ENCODE measurements around the gene PPTC7.

The PPTC7 gene

DNA sequence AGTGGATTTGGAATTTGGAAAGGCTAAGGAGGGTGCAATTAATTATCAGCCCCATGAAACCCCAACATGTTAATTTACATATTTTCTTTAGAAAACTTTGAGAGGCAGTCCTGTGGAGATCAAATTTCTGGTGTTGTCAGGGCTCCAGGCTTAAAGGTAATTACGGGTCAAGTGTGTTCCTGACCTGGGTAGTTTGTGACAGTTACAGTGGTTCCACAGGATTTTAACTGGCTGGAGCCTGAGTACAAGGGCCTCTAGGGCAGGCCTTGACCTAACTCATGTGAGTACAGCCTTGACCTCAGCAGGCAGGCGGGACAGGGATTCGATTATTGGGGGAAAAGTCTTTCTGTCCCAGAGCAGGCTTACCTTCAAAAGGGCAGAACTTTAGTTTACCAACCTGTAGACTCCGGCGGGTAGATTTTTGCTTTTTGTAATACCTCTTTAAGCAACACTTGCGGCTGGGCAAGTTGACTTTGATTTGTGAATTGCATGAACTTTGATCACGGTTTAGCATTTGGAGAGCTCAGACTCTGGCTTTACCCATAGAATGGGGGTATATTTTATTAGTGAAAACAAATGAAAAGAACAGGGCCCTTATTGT, 8.4 kb upstream of the PPTC7 start:
- no peak for TF ChIP-seq FOXM1 (IDR thresholded peaks at IDR 0.05; ENCODE audit: borderline replicate concordance, low read depth)
- no peak for TF ChIP-seq NFIC (IDR thresholded peaks at IDR 0.05)
- TF ChIP-seq, protein P1, sequence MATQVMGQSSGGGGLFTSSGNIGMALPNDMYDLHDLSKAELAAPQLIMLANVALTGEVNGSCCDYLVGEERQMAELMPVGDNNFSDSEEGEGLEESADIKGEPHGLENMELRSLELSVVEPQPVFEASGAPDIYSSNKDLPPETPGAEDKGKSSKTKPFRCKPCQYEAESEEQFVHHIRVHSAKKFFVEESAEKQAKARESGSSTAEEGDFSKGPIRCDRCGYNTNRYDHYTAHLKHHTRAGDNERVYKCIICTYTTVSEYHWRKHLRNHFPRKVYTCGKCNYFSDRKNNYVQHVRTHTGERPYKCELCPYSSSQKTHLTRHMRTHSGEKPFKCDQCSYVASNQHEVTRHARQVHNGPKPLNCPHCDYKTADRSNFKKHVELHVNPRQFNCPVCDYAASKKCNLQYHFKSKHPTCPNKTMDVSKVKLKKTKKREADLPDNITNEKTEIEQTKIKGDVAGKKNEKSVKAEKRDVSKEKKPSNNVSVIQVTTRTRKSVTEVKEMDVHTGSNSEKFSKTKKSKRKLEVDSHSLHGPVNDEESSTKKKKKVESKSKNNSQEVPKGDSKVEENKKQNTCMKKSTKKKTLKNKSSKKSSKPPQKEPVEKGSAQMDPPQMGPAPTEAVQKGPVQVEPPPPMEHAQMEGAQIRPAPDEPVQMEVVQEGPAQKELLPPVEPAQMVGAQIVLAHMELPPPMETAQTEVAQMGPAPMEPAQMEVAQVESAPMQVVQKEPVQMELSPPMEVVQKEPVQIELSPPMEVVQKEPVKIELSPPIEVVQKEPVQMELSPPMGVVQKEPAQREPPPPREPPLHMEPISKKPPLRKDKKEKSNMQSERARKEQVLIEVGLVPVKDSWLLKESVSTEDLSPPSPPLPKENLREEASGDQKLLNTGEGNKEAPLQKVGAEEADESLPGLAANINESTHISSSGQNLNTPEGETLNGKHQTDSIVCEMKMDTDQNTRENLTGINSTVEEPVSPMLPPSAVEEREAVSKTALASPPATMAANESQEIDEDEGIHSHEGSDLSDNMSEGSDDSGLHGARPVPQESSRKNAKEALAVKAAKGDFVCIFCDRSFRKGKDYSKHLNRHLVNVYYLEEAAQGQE (IDR thresholded peaks at IDR 0.05; ENCODE audit: low read depth), result no peak
- no peak for TF ChIP-seq TEAD4 (IDR thresholded peaks at IDR 0.05)
- no peak for TF ChIP-seq CREB1 (IDR thresholded peaks at IDR 0.05; ENCODE audit: low read depth)
- TF ChIP-seq, protein P2, sequence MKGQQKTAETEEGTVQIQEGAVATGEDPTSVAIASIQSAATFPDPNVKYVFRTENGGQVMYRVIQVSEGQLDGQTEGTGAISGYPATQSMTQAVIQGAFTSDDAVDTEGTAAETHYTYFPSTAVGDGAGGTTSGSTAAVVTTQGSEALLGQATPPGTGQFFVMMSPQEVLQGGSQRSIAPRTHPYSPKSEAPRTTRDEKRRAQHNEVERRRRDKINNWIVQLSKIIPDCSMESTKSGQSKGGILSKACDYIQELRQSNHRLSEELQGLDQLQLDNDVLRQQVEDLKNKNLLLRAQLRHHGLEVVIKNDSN (IDR thresholded peaks at IDR 0.05), result no peak
- no peak for TF ChIP-seq EGR1 (IDR thresholded peaks at IDR 0.05)
- no peak for TF ChIP-seq CEBPB (IDR thresholded peaks at IDR 0.05)
- TF ChIP-seq YY1 (IDR thresholded peaks at IDR 0.05; ENCODE audit: low read depth), result no peak
- TF ChIP-seq, protein P3, sequence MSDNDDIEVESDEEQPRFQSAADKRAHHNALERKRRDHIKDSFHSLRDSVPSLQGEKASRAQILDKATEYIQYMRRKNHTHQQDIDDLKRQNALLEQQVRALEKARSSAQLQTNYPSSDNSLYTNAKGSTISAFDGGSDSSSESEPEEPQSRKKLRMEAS (IDR thresholded peaks at IDR 0.05), result no peak
- no peak for TF ChIP-seq EP300 (IDR thresholded peaks at IDR 0.05; ENCODE audit: borderline replicate concordance)
- no peak for TF ChIP-seq TCF12 (IDR thresholded peaks at IDR 0.05; ENCODE audit: low read depth)
- TF ChIP-seq ZBTB7A (IDR thresholded peaks at IDR 0.05; ENCODE audit: low read depth), result no peak
- no peak for TF ChIP-seq RAD21 (IDR thresholded peaks at IDR 0.05; ENCODE audit: low read depth)
- TF ChIP-seq TAF1 (IDR thresholded peaks at IDR 0.05; ENCODE audit: low read depth), result no peak

DNA sequence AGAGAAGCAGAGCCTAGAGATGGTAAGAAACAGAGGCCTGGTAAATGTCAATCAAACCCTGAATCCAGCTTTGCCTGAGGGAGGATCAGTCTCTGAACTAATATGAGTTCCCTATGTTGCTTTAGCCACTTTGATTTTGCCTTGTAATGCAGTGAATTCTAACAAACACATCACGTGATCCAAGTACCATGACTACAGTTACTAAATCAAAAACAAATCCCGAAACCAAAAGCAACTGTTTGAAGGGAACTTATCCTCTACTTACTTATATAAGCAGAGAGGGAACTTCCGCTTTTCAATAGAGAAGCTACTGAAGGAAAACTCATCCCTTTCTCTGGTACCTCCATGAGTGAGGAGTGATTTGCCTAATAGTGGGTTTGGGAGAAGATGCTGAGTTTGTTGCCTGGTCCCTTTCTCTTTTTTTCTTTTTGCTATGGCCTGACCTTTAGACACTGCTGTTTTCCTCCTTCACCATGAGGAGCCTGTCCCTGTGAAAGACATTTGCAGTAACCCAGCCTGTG, 7.7 kb upstream of the PPTC7 start:
- TF ChIP-seq, protein P3 (IDR thresholded peaks at IDR 0.05), result no peak
- no peak for TF ChIP-seq CEBPB (IDR thresholded peaks at IDR 0.05)

DNA sequence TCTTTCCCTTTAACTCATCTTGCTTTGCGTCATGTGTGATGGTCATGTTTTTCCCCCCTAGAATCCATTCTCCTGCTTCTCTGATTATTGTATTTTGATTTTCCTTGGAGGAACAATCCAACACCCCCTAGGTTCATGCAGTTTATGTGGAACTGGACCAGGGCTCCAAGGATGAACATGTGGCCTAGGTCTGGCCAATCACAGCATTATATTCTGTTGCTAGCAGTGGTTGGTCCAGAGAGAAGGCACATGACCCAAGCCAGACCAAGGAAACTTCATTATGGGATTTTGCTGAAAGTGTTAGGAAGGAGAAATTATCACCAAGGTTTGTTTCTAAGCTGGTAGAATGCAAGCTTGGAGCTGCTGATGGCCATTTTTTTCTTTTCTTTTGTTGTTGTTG, 6.9 kb upstream of the PPTC7 start:
- TF ChIP-seq, protein P2 (IDR thresholded peaks at IDR 0.05), result peak; percentile 53; the same call in 1 of the 2 replicates
- no peak for TF ChIP-seq NFIC (IDR thresholded peaks at IDR 0.05)

DNA sequence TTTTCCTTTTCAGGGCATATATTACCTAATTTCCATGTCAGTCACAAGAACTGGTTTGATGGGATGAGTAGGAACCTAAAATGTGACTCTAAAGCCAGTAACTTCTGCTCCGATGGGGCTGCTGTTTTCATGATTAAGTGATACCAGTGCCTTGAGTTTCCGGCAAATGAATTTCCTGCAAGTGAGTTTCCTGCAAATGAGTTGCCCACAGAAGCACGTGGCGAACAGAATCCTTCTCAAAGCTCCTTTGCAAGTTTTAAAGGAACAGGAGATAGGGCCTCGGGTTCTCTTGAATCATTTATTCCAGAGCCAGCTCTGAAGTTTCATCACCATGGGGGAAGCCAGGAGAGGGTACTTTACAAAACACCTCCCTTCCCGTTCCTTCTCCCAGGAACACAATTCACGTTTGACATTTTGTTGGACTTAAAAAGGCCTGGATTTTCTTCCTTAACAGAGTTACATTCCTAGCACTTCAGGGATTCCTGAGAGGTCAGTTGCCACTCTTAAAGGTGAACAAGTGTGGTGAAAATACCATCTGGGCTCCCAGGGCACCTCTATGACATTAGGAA, 2.2 kb upstream of the PPTC7 start:
- TF ChIP-seq TCF12 (IDR thresholded peaks at IDR 0.05; ENCODE audit: low read depth), result no peak
- no peak for TF ChIP-seq ZBTB7A (IDR thresholded peaks at IDR 0.05; ENCODE audit: low read depth)
- TF ChIP-seq, protein P2 (IDR thresholded peaks at IDR 0.05), result peak; percentile 29; the same call in 1 of the 2 replicates
- TF ChIP-seq, protein P3 (IDR thresholded peaks at IDR 0.05), result peak; percentile 84
- peak; percentile 41; the same call in 1 of the 2 replicates for TF ChIP-seq TEAD4 (IDR thresholded peaks at IDR 0.05)

DNA sequence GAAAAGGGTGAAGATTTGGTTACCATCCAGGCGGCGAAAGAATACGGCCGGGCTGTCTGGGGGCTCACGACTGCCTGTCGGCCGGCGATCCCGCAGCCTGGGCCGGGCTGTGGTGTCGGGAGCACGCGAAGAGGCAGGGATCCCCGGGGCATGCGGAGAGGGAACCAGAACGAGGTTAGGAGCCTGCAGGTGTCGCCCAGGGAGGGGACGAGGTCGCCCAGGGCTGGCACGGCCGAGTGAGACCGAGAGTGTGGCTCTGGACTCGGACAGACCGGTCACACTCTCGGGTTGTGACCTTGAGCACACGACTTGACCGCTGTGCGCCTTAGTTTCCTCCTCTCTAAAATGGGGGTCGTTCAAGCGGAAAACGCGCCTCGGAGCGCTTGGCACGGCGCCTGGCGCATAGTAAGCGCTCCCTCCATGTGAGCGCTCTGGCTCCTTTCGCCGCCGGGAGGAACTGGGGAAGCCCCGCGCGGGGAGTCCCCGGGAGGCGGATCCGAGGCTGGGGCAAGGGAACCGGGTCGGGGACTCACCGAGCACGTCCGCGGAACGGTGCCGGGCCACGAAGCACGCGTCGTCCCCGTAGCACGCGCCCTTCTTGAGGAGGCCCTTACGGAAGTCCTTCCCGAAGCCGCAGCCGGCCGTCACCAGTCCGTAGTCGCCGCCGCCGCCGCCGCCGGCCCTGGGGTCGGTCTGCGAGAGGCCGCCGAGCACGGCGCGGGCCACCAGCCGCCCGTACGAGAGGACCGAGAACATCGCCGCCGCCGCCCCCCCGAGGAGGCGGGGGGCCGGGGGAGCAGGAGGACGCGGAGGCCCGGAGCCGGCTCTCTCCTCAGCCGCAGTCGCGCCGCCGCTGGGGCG, 612 bp downstream of the PPTC7 start:
- TF ChIP-seq EGR1 (IDR thresholded peaks at IDR 0.05) (no peak), TAF1 (IDR thresholded peaks at IDR 0.05; ENCODE audit: low read depth) (peak; percentile 16; the same call in 1 of the 2 replicates), CEBPB (IDR thresholded peaks at IDR 0.05) (no peak), CREB1 (IDR thresholded peaks at IDR 0.05; ENCODE audit: low read depth) (no peak), EP300 (IDR thresholded peaks at IDR 0.05; ENCODE audit: borderline replicate concordance) (no peak), ZBTB7A (IDR thresholded peaks at IDR 0.05; ENCODE audit: low read depth) (no peak), TEAD4 (IDR thresholded peaks at IDR 0.05) (0 out of 2 replicates have a peak, but pooled peaks have one; percentile 6), FOXM1 (IDR thresholded peaks at IDR 0.05; ENCODE audit: borderline replicate concordance, low read depth) (no peak), YY1 (IDR thresholded peaks at IDR 0.05; ENCODE audit: low read depth) (peak; percentile 17; the same call in 1 of the 2 replicates), TCF12 (IDR thresholded peaks at IDR 0.05; ENCODE audit: low read depth) (peak; percentile 19; the same call in 1 of the 2 replicates), NFIC (IDR thresholded peaks at IDR 0.05) (peak; percentile 74), RAD21 (IDR thresholded peaks at IDR 0.05; ENCODE audit: low read depth) (no peak)
- TF ChIP-seq, protein P1 (IDR thresholded peaks at IDR 0.05; ENCODE audit: low read depth), result no peak
- TF ChIP-seq, protein P2 (IDR thresholded peaks at IDR 0.05), result no peak; the same call in 1 of the 2 replicates
- TF ChIP-seq, protein P3 (IDR thresholded peaks at IDR 0.05), result peak; percentile 86

Data from Ishikawa (cell line).